ENCODE measurements around the gene FUBP3. TPM values are rescaled to one million over a fixed set of nuclear protein-coding genes. Genes with fewer than 3 reads are reported as not detected.
A peak's percentile ranks its signal among the peaks of the same experiment; 100 is the strongest.

Gene FUBP3
- total and polyA plus RNA-seq, 2 experiments from 2014 or later, result 42.5 to 74.8 TPM

DNA sequence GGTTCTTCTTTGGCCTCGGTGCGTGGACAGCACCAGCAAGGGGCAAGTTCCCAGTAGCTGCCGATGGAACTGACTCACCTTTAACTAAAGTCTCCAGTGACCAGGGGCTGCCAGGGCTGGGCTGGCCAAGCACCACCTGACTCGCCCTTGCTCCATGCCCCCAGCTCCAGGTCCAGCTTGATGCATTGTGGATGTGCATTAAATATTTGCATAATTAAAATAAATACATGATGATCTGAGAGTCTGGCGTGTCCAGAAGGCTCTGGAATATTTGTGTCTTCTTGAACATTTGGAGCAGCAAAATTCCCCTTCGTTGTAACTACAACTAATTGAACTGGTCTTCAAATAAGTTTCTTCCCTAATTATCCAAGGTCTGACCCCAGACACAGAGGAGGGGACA lies 75.5 kb downstream of the FUBP3 start (continued):
- TF ChIP-seq, protein P1, sequence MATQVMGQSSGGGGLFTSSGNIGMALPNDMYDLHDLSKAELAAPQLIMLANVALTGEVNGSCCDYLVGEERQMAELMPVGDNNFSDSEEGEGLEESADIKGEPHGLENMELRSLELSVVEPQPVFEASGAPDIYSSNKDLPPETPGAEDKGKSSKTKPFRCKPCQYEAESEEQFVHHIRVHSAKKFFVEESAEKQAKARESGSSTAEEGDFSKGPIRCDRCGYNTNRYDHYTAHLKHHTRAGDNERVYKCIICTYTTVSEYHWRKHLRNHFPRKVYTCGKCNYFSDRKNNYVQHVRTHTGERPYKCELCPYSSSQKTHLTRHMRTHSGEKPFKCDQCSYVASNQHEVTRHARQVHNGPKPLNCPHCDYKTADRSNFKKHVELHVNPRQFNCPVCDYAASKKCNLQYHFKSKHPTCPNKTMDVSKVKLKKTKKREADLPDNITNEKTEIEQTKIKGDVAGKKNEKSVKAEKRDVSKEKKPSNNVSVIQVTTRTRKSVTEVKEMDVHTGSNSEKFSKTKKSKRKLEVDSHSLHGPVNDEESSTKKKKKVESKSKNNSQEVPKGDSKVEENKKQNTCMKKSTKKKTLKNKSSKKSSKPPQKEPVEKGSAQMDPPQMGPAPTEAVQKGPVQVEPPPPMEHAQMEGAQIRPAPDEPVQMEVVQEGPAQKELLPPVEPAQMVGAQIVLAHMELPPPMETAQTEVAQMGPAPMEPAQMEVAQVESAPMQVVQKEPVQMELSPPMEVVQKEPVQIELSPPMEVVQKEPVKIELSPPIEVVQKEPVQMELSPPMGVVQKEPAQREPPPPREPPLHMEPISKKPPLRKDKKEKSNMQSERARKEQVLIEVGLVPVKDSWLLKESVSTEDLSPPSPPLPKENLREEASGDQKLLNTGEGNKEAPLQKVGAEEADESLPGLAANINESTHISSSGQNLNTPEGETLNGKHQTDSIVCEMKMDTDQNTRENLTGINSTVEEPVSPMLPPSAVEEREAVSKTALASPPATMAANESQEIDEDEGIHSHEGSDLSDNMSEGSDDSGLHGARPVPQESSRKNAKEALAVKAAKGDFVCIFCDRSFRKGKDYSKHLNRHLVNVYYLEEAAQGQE (IDR thresholded peaks at IDR 0.05; ENCODE audit: unreplicated experiment), result no peak
- TF ChIP-seq, protein P2, sequence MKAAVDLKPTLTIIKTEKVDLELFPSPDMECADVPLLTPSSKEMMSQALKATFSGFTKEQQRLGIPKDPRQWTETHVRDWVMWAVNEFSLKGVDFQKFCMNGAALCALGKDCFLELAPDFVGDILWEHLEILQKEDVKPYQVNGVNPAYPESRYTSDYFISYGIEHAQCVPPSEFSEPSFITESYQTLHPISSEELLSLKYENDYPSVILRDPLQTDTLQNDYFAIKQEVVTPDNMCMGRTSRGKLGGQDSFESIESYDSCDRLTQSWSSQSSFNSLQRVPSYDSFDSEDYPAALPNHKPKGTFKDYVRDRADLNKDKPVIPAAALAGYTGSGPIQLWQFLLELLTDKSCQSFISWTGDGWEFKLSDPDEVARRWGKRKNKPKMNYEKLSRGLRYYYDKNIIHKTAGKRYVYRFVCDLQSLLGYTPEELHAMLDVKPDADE (IDR thresholded peaks at IDR 0.05), result no peak
- TF ChIP-seq ZNF331 (CRISPR knock-in tag; IDR thresholded peaks at IDR 0.05; ENCODE audit: low read depth), result no peak
- no peak for TF ChIP-seq EZH2phosphoT487 (IDR thresholded peaks at IDR 0.05; ENCODE audit: unreplicated experiment)
- TF ChIP-seq EZH2 (IDR thresholded peaks at IDR 0.05; ENCODE audit: low read depth, unreplicated experiment), result no peak
- no peak for TF ChIP-seq JUNB (IDR thresholded peaks at IDR 0.05; ENCODE audit: unreplicated experiment)
- no peak for TF ChIP-seq ZNF114 (CRISPR knock-in tag; IDR thresholded peaks at IDR 0.05)

DNA sequence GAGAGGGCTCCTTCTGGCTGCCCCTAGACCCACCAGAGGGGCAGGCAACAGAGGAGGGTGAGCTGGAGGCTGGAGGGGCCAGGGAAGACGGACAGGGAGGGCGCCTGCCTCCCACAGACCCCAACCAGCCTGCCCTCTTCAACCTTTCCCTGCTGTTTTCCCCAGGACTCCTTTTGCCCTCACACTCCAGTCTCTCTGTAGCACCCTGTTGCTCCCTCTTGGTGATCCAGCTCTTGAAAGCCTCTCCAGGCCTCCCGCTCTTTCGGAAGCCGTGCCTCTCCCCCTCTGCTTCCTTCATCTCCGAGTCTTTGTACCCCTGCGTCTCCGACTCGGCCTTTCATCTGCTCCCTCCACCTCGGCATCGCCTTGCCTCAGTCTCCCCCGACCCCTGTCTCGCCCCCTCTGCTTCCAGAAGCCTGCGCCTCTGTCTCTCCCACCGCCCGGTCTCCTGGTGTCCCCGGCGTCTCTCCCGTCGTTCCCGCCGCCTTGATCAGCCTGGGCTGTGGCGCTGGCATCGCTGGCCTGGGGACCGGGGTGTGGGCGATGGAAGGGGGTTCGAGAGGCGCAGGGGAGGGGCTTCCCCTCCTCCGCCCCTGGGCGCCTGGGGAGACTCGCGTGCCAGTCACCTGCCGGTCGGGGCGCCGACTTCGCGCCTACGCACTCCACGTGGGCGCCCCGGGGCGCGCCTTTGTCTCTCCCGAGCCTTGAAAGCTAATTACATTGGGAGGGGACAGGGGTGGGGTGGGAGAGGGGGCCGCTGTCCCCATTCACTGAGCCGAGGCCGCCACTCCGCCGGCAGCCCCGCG lies 79.7 kb downstream of the FUBP3 start:
- Histone ChIP-seq H4K20me1 (replicated peaks; ENCODE audit: insufficient read depth) (no peaks in the 10 kb centered on the region), H2AFZ (peak overlapping the region; percentile 96), H3K9me2 (ENCODE audit: insufficient read depth) (no peaks in the 10 kb centered on the region), H3K27ac (ENCODE audit: low read depth) (no peak overlapping the region), H3K4me3 (peak overlapping the region; percentile 67), H3K27me3 (ENCODE audit: insufficient read depth) (peaks cover 95% of the 10 kb centered on the region), H3K4me2 (peak overlapping the region; percentile 90), H3K36me3 (ENCODE audit: insufficient read depth) (no peaks in the 10 kb centered on the region), H3K4me1 (ENCODE audit: insufficient read depth) (peaks cover 15% of the 10 kb centered on the region), H3K79me2 (replicated peaks; ENCODE audit: insufficient read depth) (no peaks in the 10 kb centered on the region), H3F3A (replicated peaks; ENCODE audit: low read depth) (0 out of 2 replicates have a peak, but pooled peaks cover 3% of the 10 kb centered on the region)
- Mint-ChIP-seq H3K27me3 (ENCODE audit: insufficient read depth, low read depth, poor library complexity) (peaks cover 92% of the 10 kb centered on the region), H3K9me3 (peaks cover 12% of the 10 kb centered on the region), H3K27ac (no peak overlapping the region), H3K36me3 (ENCODE audit: low read depth) (peaks cover 6% of the 10 kb centered on the region; the same call in 1 of the 3 replicates), H3K4me1 (peaks cover 9% of the 10 kb centered on the region; the same call in 1 of the 3 replicates), H3K4me3 (peak overlapping the region; percentile 46; the same call in 1 of the 3 replicates)
- ATAC-seq (no peak; the same call in 2 of the 3 replicates), DNase-seq (ENCODE audit: low spot score) (peak; percentile 53)
- TF ChIP-seq EZH2phosphoT487 (IDR thresholded peaks at IDR 0.05; ENCODE audit: unreplicated experiment) (peak; percentile 83), EZH2 (IDR thresholded peaks at IDR 0.05; ENCODE audit: low read depth, unreplicated experiment) (peak; percentile 96), NANOG (IDR thresholded peaks at IDR 0.05; ENCODE audit: borderline replicate concordance) (no peak)
